Osteoblast (primary cell): Measurements from ENCODE around the gene DPP7. TPM values are rescaled to one million over a fixed set of nuclear protein-coding genes. Genes with fewer than 3 reads are reported as not detected.
"Not testable (repeated sequence)": the region's sequence is repeated elsewhere in the genome, so short reads cannot be mapped to it uniquely, and the experiment has no call there.

ENCODE experiments used
- DNase-seq: peaks from one replicate; pipeline ENCODE4 v3.0.0; 2011; ENCODE audit warnings: low spot score, mixed read lengths; ENCODE audit not compliant: insufficient read length; ENCODE audit errors: missing footprints
- H2AFZ ChIP-seq: 2 replicates; pipeline ENCODE4 v1.6.0; 2011; ENCODE audit warnings: mild to moderate bottlenecking, low read length
- H3K27ac ChIP-seq: 2 replicates; pipeline ENCODE4 v1.5.1; 2011; ENCODE audit warnings: mild to moderate bottlenecking, low read depth, low read length, moderate library complexity
- H3K27me3 ChIP-seq: 2 replicates; pipeline ENCODE4 v1.6.0; 2012; ENCODE audit warnings: mild to moderate bottlenecking, control low read depth, inconsistent platforms, low read length, moderate library complexity; ENCODE audit not compliant: insufficient read depth
- H3K36me3 ChIP-seq: 2 replicates; pipeline ENCODE4 v1.5.1; 2011; ENCODE audit warnings: mild to moderate bottlenecking, low read length, control low read depth, moderate library complexity; ENCODE audit not compliant: insufficient read depth
- H3K4me1 ChIP-seq: 2 replicates; pipeline ENCODE4 v1.5.1; 2011; ENCODE audit warnings: mild to moderate bottlenecking, low read length, control low read depth, moderate library complexity; ENCODE audit not compliant: insufficient read depth
- H3K4me2 ChIP-seq: 2 replicates; pipeline ENCODE4 v1.6.0; 2011; ENCODE audit warnings: mild to moderate bottlenecking, low read length; ENCODE audit not compliant: insufficient read depth
- H3K4me3 ChIP-seq: fragments of 200-600 bp; sonication (generic); 3 replicates; pipeline ENCODE4 v1.5.1; 2012; ENCODE audit warnings: mild to moderate bottlenecking, low read length, inconsistent platforms; ENCODE audit not compliant: insufficient read depth
- H3K79me2 ChIP-seq: 2 replicates; pipeline ENCODE4 v1.6.0; 2012; ENCODE audit warnings: mild to moderate bottlenecking, low read length, control low read depth, inconsistent platforms; ENCODE audit not compliant: insufficient read depth
- H3K9me3 ChIP-seq: 2 replicates; pipeline ENCODE4 v1.5.1; 2011; ENCODE audit warnings: low read depth, low read length, control low read depth
- H4K20me1 ChIP-seq: 2 replicates; pipeline ENCODE4 v1.6.0; 2012; ENCODE audit warnings: mild to moderate bottlenecking, low read length, control low read depth; ENCODE audit not compliant: insufficient read depth
- total RNA-seq: library from RNA; depleted of rRNA; stranded (reverse); fragments of >200 nt; gene quantifications from 2 replicates; pipeline ENCODE4 v1.2.3, GENCODE V29; 2012
- TF ChIP-seq, protein P1 (sequence below): IDR thresholded peaks from 2 replicates; pipeline ENCODE4 v1.5.1; 2011; ENCODE audit warnings: mild to moderate bottlenecking, low read depth, low read length, moderate library complexity; ENCODE audit errors: extremely low read depth

DPP7 gene
- total RNA-seq, 1 donor, result 74.6 TPM

DNA sequence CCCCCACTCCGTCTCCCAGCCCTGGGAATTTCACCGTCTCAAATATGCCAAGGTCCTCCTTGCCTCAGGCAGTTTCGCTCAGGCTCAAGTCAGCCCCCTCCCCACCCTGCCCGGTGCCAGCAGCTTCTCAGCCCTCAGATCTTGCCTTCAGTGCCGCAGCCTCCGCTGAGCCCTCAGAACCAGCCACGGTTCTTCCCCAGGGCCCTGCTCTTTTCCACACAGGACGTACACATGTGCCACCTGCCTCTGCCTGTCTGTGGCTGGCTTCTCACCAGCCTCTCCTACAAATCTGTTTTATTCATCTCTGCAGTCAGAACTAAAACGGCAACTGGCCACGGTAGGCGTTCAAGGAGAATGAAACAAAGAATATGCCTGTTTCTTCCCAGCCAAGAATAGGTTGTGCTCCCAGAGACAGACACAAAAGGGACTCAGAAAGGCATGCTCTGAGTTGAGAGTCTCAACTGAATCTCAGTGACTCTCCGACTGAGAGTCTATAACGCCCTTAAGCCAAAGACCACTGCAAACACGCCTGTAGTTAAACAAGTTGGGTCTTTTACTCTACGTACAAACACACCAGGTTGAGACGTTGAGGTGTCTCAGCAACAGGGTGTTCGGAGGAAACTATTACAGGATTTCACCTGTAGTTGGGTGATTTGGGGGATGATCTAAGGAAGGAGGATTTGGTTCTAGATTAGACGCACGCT lies 13.8 kb upstream of the DPP7 start:
- peak overlapping the region; percentile 97 for H3K4me2 ChIP-seq
- peaks cover 25% of the 10 kb centered on the region for H3K79me2 ChIP-seq
- H3K27me3 ChIP-seq, result no peaks in the 10 kb centered on the region
- peaks cover 15% of the 10 kb centered on the region for H3K4me1 ChIP-seq
- no peaks in the 10 kb centered on the region for H3K9me3 ChIP-seq
- H3K36me3 ChIP-seq, result no peaks in the 10 kb centered on the region
- DNase-seq, result peak; percentile 67
- H3K27ac ChIP-seq, result no peak overlapping the region
- H4K20me1 ChIP-seq, result peaks cover 15% of the 10 kb centered on the region
- peak overlapping the region; percentile 78 for H3K4me3 ChIP-seq
- H2AFZ ChIP-seq, result no peak overlapping the region
- TF ChIP-seq, protein P1, sequence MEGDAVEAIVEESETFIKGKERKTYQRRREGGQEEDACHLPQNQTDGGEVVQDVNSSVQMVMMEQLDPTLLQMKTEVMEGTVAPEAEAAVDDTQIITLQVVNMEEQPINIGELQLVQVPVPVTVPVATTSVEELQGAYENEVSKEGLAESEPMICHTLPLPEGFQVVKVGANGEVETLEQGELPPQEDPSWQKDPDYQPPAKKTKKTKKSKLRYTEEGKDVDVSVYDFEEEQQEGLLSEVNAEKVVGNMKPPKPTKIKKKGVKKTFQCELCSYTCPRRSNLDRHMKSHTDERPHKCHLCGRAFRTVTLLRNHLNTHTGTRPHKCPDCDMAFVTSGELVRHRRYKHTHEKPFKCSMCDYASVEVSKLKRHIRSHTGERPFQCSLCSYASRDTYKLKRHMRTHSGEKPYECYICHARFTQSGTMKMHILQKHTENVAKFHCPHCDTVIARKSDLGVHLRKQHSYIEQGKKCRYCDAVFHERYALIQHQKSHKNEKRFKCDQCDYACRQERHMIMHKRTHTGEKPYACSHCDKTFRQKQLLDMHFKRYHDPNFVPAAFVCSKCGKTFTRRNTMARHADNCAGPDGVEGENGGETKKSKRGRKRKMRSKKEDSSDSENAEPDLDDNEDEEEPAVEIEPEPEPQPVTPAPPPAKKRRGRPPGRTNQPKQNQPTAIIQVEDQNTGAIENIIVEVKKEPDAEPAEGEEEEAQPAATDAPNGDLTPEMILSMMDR, result no peak

DNA sequence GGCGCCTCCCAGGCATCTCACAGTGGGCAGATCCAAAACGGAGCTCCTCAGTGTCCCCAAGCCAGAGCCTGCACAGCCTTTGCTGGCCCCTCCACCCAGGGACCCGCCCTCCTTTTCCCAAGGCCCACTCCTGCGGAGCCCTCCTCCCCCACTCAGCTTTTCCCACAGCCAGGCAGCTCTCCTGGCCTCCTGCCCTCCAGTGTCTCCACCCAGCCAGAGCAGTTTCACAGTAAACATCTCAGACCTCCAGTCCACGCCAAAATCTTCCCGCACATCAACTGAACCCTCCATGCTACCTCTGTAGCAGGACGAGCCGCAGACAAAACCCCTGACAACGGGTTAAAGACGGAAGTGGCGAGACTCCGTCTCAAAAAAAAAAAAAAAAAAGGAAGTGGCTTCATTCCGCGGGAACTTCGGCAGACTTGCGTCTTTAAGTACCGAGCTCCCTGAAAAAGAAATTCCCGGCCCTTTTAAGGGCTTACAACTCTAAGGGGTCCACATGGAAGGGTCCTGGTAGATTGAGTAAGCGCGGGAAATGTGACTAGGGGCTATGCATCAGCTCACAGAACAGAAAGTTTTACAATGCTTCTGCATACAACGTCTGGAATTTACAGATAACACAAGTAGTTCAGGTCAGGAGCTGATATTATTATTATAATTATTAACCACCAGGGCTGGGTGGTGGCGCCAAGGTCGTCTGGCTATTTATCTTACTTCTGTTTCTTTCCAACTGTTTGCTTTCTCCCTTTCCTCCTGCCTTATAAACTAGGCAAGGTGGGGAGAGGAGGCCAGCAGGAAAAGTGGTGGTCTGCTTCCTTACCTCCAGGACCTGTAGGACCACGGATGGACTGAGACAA lies 13.0 kb upstream of the DPP7 start:
- H3K27ac ChIP-seq, result no peak overlapping the region
- no peaks in the 10 kb centered on the region for H3K27me3 ChIP-seq
- H3K79me2 ChIP-seq, result peaks cover 25% of the 10 kb centered on the region
- H3K4me1 ChIP-seq, result peaks cover 15% of the 10 kb centered on the region
- TF ChIP-seq, protein P1, result no peak
- H3K36me3 ChIP-seq, result no peaks in the 10 kb centered on the region
- H3K4me3 ChIP-seq, result peak overlapping the region; percentile 30
- no peak overlapping the region for H2AFZ ChIP-seq
- H3K9me3 ChIP-seq, result no peaks in the 10 kb centered on the region
- H3K4me2 ChIP-seq, result peak overlapping the region; percentile 97
- DNase-seq, result peak; percentile 49
- H4K20me1 ChIP-seq, result peaks cover 15% of the 10 kb centered on the region

DNA sequence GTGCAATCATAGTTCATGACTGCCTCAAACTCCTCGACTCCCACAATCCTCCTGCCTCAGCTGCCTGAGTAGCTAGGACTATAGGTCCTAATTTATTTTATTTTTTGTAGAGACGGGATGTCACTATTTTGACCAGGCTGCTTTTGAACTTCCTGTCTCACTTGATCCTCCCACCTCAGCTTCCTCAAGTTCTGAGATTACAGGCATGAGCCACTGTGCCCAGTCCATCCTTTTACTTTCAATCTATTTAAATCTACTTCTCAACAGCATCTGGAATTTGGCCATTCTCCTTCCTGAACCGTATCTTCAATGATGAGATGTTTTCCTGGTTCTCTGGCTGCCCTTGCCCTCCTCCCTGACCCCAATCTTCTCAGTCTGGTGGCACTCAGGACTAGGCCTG lies 12.3 kb upstream of the DPP7 start:
- Histone ChIP-seq H3K36me3 (no peaks in the 10 kb centered on the region), H3K27ac (no peak overlapping the region), H2AFZ (no peak overlapping the region), H3K79me2 (peaks cover 25% of the 10 kb centered on the region), H3K4me3 (no peak overlapping the region), H3K4me1 (peaks cover 15% of the 10 kb centered on the region), H4K20me1 (peaks cover 22% of the 10 kb centered on the region), H3K4me2 (no peak overlapping the region), H3K27me3 (no peaks in the 10 kb centered on the region), H3K9me3 (no peaks in the 10 kb centered on the region)
- TF ChIP-seq, protein P1, result no peak
- DNase-seq, result no peak

DNA sequence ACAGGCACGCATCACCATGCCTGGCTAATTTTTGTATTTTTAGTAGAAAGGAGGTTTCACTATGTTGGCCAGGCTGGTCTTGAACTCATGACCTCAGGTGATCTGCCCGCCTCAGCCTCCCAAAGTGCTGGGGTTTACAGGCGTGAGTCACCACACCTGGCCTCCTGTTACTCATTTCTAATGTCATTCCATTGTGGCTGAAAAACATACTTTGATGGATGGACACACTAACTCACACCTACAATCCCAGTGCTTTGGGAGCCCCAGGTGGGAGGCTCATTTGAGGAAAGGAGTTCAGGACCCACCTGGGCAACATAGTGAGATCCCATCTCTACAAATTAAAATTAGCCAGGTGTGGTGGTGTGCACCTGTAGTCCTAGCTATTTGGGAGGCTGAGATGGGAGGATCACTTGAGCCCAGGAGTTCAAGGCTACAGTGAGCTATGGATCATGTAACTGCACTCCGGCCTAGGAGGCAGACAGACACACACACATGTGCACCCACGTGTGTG lies 9.5 kb upstream of the DPP7 start:
- H3K4me3 ChIP-seq, H3K4me2 ChIP-seq, H2AFZ ChIP-seq, DNase-seq, H3K36me3 ChIP-seq, H3K27ac ChIP-seq, H3K27me3 ChIP-seq, H3K9me3 ChIP-seq: not testable (repeated sequence)
- Histone ChIP-seq H4K20me1 (peaks cover 22% of the 10 kb centered on the region), H3K79me2 (peaks cover 22% of the 10 kb centered on the region), H3K4me1 (peaks cover 14% of the 10 kb centered on the region)
